Endodermal cell (in vitro differentiated cells): ENCODE results near the gene HPGD. TPM values are rescaled to one million over a fixed set of nuclear protein-coding genes. Genes with fewer than 3 reads are reported as not detected.

Experiments
- DNase-seq: peaks from one replicate; pipeline ENCODE4 v3.0.0-alpha.2; 2017
- H3K27ac ChIP-seq: 2 replicates; pipeline ENCODE4 v1.5.1; 2013; ENCODE audit warnings: mild to moderate bottlenecking, low read depth, low read length, moderate library complexity
- H3K27me3 ChIP-seq: 2 replicates; pipeline ENCODE4 v1.6.1; 2013; ENCODE audit warnings: mild to moderate bottlenecking, low read length, moderate library complexity; ENCODE audit not compliant: insufficient read depth, control insufficient read depth, poor library complexity, severe bottlenecking
- H3K36me3 ChIP-seq: 2 replicates; pipeline ENCODE4 v1.7.0; 2013; ENCODE audit warnings: mild to moderate bottlenecking, low read length, moderate library complexity; ENCODE audit not compliant: control insufficient read depth, insufficient read depth
- H3K4me1 ChIP-seq: one replicate; pipeline ENCODE4 v1.7.0; 2013; ENCODE audit warnings: low read length; ENCODE audit not compliant: control insufficient read depth, insufficient read depth
- H3K4me3 ChIP-seq: 2 replicates; pipeline ENCODE4 v1.5.1; 2013; ENCODE audit warnings: mild to moderate bottlenecking, low read length, moderate library complexity
- H3K9ac ChIP-seq: 2 replicates; pipeline ENCODE4 v1.6.1; 2013; ENCODE audit warnings: mild to moderate bottlenecking, low read length, moderate library complexity; ENCODE audit not compliant: poor library complexity, severe bottlenecking; ENCODE audit errors: extremely low read depth
- H3K9me3 ChIP-seq: 2 replicates; pipeline ENCODE4 v1.6.1; 2013; ENCODE audit warnings: mild to moderate bottlenecking, low read length, moderate library complexity; ENCODE audit not compliant: control insufficient read depth
- H3K27ac Mint-ChIP-seq: 2 replicates; pipeline ENCODE4 v1.8.0; 2020; ENCODE audit warnings: mixed read lengths
- H3K27me3 Mint-ChIP-seq: 2 replicates; pipeline ENCODE4 v1.8.0; 2021; ENCODE audit warnings: mild to moderate bottlenecking, mixed read lengths; ENCODE audit not compliant: insufficient read depth
- H3K36me3 Mint-ChIP-seq: 2 replicates; pipeline ENCODE4 v1.8.0; 2020; ENCODE audit warnings: low read depth, mixed read lengths
- H3K4me1 Mint-ChIP-seq: 2 replicates; pipeline ENCODE4 v1.8.0; 2020; ENCODE audit warnings: mixed read lengths
- H3K4me3 Mint-ChIP-seq: 2 replicates; pipeline ENCODE4 v1.8.0; 2020; ENCODE audit warnings: mild to moderate bottlenecking, moderate library complexity, mixed read lengths
- H3K9me3 Mint-ChIP-seq: 2 replicates; pipeline ENCODE4 v1.8.0; 2020; ENCODE audit warnings: mild to moderate bottlenecking, mixed read lengths
- WGBS, 2 experiments: methylation state at CpG; one replicate each; pipeline versions ENCODE4 v1.1.5 to v1.1.7; 2013; ENCODE audit warnings: missing lambda C conversion rate in 2 of 2, mixed read lengths in 1 of 2; ENCODE audit not compliant: insufficient coverage in 1 of 2, insufficient read length in 1 of 2; 5-methylcytosine and 5-hydroxymethylcytosine counted together
- total RNA-seq, 2 donors: library from RNA; stranded (reverse); fragmentation: NEBNext Ultra II Directional in 1 of 2; extraction: Animal tissue kit (Norgen Biotek cat#: 25700) in 1 of 2; gene quantifications; 2 replicates in 1 of 2; 3 replicates in 1 of 2; pipeline ENCODE4 v1.2.1, GENCODE V29; 2021
- TF ChIP-seq, protein P1 (sequence below): fragments of 200-600 bp; sonication (generic); conservative IDR thresholded peaks from 2 replicates; pipeline ENCODE4 v1.5.0; 2021; ENCODE audit warnings: antibody characterized with exemption, mild to moderate bottlenecking

The HPGD gene
- total RNA-seq, 2 donors from 2014 or later, result 1.2 to 27.7 TPM

DNA sequence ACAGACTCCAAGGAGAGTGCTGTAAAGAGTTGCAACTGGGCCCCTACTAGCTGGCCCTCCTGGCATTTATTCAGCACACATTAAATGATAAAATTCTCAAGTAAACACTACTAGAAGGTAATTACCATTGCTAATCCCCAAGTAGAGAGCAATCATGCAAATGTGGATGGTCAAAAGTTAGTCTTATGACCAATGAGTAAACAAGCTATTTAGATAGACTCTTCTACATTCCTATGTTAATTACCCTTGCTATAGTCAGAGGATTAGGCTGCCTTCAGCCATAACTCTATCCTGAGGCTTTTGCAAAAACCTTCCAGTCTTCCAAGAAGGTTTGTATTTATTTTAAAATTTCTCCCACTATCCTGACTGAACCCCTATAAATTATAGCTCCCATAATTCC lies 28.3 kb upstream of the HPGD start:
- no peak overlapping the region for H3K27ac Mint-ChIP-seq
- DNase-seq, result no peak
- TF ChIP-seq, protein P1, sequence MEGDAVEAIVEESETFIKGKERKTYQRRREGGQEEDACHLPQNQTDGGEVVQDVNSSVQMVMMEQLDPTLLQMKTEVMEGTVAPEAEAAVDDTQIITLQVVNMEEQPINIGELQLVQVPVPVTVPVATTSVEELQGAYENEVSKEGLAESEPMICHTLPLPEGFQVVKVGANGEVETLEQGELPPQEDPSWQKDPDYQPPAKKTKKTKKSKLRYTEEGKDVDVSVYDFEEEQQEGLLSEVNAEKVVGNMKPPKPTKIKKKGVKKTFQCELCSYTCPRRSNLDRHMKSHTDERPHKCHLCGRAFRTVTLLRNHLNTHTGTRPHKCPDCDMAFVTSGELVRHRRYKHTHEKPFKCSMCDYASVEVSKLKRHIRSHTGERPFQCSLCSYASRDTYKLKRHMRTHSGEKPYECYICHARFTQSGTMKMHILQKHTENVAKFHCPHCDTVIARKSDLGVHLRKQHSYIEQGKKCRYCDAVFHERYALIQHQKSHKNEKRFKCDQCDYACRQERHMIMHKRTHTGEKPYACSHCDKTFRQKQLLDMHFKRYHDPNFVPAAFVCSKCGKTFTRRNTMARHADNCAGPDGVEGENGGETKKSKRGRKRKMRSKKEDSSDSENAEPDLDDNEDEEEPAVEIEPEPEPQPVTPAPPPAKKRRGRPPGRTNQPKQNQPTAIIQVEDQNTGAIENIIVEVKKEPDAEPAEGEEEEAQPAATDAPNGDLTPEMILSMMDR, result no peak
- Histone ChIP-seq H3K4me1 (no peaks in the 10 kb centered on the region), H3K9ac (no peak overlapping the region), H3K27me3 (no peaks in the 10 kb centered on the region), H3K9me3 (no peaks in the 10 kb centered on the region), H3K27ac (no peak overlapping the region), H3K4me3 (no peak overlapping the region), H3K36me3 (no peaks in the 10 kb centered on the region)
- no peak overlapping the region for H3K4me3 Mint-ChIP-seq
- H3K36me3 Mint-ChIP-seq, result peaks cover 8% of the 10 kb centered on the region
- peaks cover 5% of the 10 kb centered on the region for H3K4me1 Mint-ChIP-seq
- H3K9me3 Mint-ChIP-seq, result peaks cover 39% of the 10 kb centered on the region
- H3K27me3 Mint-ChIP-seq, result no peaks in the 10 kb centered on the region

DNA sequence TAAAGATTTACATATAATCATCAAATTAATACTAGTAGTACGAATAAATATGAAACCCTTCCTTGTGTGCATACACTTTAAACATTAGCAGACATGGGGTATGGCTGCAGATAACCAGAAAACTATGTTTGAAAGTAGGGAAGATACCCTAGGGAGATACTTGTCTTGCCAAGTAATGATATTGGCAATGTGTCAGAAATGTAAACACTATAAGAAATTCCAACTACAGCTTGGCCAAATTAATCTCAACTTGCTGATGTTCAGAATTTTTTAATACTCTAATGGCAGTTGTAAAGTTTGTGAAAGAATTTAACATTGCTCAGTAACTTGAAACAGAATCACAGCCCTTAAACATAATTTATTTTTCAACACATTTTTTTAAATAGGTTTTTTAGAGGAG lies 27.4 kb upstream of the HPGD start:
- TF ChIP-seq, protein P1, result no peak
- no peak for DNase-seq
- no peaks in the 10 kb centered on the region for H3K27me3 Mint-ChIP-seq
- no peak overlapping the region for H3K4me3 ChIP-seq
- peaks cover 5% of the 10 kb centered on the region for H3K4me1 Mint-ChIP-seq
- peaks cover 8% of the 10 kb centered on the region for H3K36me3 Mint-ChIP-seq
- H3K36me3 ChIP-seq, result no peaks in the 10 kb centered on the region
- no peak overlapping the region for H3K27ac ChIP-seq
- H3K4me1 ChIP-seq, result no peaks in the 10 kb centered on the region
- no peak overlapping the region for H3K9ac ChIP-seq
- no peaks in the 10 kb centered on the region for H3K27me3 ChIP-seq
- peaks cover 39% of the 10 kb centered on the region for H3K9me3 Mint-ChIP-seq
- no peak overlapping the region for H3K27ac Mint-ChIP-seq
- no peak overlapping the region for H3K4me3 Mint-ChIP-seq
- WGBS, 2 experiments, result no CpG with 5 or more reads among the region's 1 CpG
- no peaks in the 10 kb centered on the region for H3K9me3 ChIP-seq

DNA sequence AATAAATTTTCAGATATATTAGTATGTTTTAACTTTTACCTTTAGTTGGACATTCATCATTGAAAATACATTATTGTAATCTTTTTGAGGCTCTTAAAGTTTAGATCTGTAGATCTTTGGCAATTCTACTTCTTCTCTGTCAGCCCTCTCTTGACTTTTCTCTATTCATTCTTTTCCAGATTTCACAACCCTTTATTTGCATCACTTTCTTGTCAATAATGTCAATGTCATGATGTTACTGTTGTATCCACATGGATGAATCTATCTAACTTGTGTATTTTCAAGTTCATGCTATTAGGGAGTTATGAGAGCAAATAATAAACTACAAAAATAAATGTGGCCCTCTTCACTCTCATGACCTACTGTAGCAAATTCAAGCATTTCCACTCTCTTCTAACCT lies 23.0 kb upstream of the HPGD start:
- Mint-ChIP-seq H3K4me3 (no peak overlapping the region), H3K27ac (no peak overlapping the region), H3K36me3 (peaks cover 8% of the 10 kb centered on the region), H3K27me3 (no peaks in the 10 kb centered on the region), H3K9me3 (peaks cover 31% of the 10 kb centered on the region), H3K4me1 (peaks cover 3% of the 10 kb centered on the region)
- Histone ChIP-seq H3K4me1 (no peaks in the 10 kb centered on the region), H3K4me3 (no peak overlapping the region), H3K27ac (no peak overlapping the region), H3K36me3 (no peaks in the 10 kb centered on the region), H3K9ac (no peak overlapping the region), H3K9me3 (no peaks in the 10 kb centered on the region), H3K27me3 (no peaks in the 10 kb centered on the region)
- no peak for DNase-seq
- TF ChIP-seq, protein P1, result no peak
